GM19240 (cell line): Measurements from ENCODE around the gene RAB8A.
"Not testable (repeated sequence)": the region's sequence is repeated elsewhere in the genome, so short reads cannot be mapped to it uniquely, and the experiment has no call there.

Source experiments
- DNase-seq: peaks from one replicate; pipeline ENCODE4 v3.0.0; 2011; ENCODE audit warnings: low spot score; ENCODE audit not compliant: insufficient read length

The RAB8A gene

DNA sequence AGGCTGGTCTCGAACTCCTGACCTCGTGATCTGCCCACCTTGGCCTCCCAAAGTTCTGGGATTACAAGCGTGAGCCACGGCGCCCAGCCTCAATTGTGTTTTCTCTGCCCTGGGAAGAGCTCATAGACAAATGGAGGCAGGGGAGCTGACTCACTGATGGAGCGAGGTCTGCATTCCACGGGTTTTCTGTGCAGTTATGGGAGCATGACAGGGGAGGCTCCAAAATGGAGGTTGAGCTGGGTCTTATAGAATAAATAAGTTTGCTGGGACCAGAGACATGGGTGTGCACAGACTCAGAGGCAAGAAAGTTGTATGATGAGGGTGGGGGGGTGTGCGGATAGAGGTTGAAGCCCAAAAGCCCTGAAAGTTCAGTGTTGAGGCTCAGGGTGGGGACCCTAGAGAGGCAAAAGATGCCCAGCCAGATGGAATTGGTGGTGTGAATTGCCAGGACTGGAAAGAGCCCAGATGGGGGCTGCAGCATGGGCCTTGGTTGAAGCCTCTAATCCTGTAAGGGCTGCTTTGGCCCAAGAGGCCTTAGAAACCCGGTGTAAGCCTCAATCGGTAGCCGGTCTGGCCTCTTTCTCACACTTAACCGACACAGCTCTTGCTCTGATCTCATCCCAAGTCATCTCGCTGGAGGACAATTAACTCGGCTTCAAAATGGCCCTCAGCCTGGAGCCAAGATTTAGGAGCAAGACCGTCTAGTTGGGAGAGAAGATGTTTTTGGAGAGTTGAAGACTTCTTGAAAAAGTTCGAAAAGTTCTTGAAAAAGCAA, 33.5 kb upstream of the RAB8A start:
- no peak for DNase-seq

- DNase-seq = peak; percentile 58
Measured at GRCh38 chr19:16078759-16079707, 32.7 kb upstream of the RAB8A start.

- DNase-seq = no peak
Measured at GRCh38 chr19:16084067-16084685, 27.5 kb upstream of the RAB8A start.

- no peak for DNase-seq
Measured at GRCh38 chr19:16085115-16085514, 26.6 kb upstream of the RAB8A start.

GRCh38 chr19:16087404-16087803, 24.3 kb upstream of the RAB8A start:
- not testable (repeated sequence) for DNase-seq

DNA sequence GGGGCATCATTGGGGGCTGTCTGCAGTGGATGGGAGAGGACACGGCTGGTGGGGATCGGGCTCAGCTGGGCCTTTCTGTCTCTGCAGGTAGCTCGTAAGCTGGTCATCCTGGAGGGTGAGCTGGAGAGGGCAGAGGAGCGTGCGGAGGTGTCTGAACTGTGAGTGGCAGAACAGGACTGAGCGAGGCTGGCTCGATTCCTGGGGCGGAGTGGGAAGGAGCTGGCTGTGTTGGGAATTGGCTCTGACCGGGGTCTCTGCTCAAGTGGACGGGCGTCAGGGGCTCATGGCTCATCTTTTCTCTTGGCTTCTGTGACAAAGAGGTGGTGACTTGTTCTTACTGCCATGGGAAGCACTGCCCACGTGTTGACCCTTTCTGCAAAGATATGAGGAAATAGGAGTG, 23.7 kb upstream of the RAB8A start:
- no peak for DNase-seq

- no peak for DNase-seq
Measured at GRCh38 chr19:16088351-16089009, 23.2 kb upstream of the RAB8A start.

GRCh38 chr19:16089010-16089846, 22.5 kb upstream of the RAB8A start:
- DNase-seq = no peak

GRCh38 chr19:16091546-16092475, 19.9 kb upstream of the RAB8A start:
- DNase-seq = no peak

DNA sequence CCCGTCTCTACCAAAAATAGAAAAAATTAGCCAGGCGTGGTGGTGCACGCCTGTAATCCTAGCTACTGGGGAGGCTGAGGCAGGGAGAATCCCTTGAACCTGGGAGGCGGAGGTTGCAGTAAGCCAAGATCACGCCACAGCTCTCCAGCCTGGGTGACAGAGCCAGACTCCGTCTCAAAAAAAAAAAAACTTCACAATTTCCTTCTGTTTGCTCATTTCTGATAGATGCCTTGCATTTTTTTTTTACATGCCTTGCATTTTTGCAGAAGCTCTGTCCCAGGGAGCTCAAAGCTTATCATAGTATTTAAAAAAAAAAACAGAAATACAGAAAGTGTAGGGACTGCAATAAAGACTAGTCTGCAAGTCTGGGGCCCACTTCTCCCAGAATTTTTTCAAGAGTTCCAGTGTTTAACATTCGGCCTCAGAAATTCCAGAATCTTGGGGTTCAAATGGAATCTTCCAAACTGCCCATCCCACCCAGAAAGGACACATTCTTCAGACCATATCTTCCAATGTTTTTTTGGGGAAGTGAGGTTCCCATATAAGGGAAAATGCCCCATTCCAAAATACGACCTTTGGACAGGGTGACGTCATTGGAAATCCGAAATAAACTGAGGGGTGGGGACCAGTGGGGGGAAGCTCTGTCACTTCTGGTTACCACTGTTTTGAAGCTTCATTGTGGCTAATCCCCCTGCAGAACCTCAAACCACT, 17.2 kb upstream of the RAB8A start:
- DNase-seq = no peak

DNA sequence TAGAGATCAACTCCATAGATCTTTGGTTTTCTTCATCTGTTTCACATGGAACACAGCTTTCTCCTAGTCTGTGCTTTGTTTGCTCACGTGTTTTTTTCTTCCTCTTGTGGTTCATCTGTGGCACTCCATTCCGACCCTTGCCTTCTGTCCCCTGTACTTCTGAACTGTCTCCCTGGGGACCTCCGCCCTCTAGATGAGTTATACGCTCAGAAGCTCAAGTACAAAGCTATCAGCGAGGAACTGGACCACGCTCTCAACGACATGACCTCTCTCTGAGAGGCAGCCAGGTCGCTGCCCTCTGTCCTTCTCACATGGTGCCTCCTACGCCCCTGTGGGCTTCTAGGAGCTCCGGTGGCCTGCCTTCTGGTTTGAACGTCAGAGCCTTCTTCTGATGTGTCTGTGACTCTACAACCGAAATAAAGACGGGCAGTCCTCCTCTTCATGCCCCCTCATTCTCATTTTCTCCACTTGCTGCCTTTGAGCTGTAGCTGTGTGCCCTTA, 16.6 kb upstream of the RAB8A start:
- no peak for DNase-seq

DNA sequence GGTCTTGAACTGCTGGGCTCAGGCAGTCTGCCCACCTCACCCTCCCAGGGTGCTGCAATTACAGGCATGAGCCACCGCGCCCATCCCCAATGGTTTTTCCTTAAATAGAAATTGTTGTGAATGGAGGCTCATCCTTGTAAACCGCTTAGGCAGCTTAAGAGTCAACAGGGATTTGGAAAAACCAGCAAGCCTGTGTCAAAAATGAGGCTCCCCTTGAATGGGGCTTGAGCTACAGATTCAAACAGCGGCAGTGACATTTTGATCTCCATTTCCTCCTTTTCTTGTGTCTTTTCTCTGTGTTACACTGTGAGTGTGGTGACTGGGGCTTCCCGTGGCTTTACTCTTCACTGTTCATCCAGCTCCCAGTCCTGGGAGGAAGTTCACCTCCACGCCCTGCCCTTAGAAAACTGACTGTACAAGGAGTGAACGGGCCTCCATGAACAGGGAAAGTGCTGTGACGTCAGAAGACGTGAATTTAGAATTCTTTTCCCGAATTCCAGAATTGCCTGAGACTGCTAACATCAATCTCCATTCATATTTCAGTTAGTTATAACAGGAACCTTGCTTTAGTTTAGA, 15.3 kb upstream of the RAB8A start:
- DNase-seq = no peak

DNA sequence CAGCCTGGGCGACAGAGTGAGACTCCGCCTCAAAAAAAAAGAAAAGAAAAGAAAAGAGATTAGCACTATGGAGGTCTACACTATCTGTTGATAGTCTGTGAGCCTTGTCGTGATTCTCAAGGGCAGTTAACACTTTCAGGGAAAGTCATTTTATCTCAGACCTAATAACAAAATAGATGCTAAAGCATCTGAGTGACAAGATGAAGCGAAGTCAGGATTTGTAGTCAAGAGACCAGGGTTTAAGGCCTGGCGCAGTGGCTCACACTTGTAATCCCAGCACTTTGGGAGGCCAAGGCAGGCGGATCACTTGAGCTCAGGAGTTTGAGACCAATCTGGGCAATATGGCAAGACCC, 13.3 kb upstream of the RAB8A start:
- no peak for DNase-seq

GRCh38 chr19:16098821-16099220, 12.9 kb upstream of the RAB8A start:
- DNase-seq = no peak

DNA sequence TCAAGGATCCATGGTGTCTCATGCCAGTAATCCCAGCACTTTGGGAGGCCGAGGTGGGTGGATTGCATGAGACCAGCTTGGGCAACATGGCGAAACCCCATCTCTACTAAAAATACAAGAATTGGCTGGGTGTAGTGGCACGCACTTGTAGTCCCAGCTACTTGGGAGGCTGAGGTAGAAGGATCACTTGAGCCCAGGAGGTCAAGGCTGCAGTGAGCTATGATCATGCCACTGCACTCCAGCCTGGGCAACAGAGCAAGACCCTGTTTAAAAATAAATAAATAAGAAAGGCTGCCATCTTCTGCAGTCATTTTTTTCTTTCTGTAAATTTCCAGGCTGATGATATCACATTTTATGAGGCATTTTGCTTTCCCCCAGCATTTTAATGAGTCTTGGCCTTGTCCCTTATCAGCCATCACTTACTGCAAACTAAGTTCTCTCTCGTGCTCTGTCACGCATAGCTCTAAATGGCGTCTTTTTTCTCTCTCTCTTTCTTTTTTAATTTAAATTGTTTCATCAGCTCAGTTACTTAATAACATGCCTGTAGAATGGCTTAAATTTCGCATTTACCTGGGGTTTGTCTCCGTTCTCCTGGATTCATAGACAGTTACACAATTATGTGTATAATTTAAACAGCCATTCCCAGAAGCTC, 12.2 kb upstream of the RAB8A start:
- not testable (repeated sequence) for DNase-seq

DNA sequence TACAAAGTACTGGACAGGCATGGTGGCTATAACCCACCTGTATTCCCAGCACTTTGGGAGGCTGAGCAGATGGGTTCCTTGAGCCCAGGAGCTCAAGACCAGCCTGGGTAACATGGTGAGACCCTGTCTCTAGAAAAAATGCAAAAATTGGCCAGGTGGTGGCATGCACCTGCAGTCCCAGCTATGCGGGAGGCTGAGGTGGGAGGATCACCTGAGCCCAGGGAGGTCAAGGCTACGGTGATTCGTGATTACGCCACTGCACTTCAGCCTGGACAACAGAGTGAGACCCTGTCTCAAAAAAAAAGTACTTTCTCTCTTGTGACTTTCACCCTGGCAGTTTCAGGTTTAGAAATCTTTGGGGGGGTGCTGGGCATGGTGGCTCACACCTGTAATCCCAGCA, 11.2 kb upstream of the RAB8A start:
- no peak for DNase-seq

- DNase-seq = no peak
Measured at GRCh38 chr19:16104722-16105121, 7.0 kb upstream of the RAB8A start.

GRCh38 chr19:16106121-16106520, 5.6 kb upstream of the RAB8A start:
- DNase-seq = no peak
